ENCODE results near the gene DCAF5. TPM values are rescaled to one million over a fixed set of nuclear protein-coding genes. Genes with fewer than 3 reads are reported as not detected.
A peak's percentile ranks its signal among the peaks of the same experiment; 100 is the strongest.

The DCAF5 gene
- total RNA-seq, 3 donors from 2014 or later = 40.4 to 45.0 (median 43.3) TPM

DNA sequence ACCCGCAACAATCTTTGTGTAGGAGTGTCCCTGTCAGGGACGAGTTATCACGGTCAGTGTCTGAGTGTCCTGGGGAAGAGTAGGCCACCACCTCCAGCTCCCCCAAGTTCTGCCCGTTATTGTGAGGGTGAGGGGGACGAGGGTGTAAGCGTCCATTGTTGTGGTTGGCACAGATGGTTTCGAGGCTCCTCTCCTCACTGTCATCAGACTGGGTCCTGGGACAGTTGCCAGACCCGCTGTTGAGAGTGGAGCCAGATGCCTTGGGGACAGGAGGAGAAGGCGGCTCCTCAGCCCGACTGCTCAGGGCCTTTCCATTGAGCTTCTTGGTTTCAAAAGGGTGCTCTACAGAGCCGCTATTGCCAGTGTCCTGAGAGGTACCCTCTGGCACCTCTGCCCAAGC is 98.9 kb downstream of the DCAF5 start:
- no peaks in the 10 kb centered on the region for H3K9me3 ChIP-seq
- H3K36me3 ChIP-seq = no peaks in the 10 kb centered on the region
- intact Hi-C loops (cut with DNase I; ENCODE audit: low total_unique reads) = no loop called here
- peaks cover 10 to 13% of the 10 kb centered on the region in 2 donors for H3K4me1 ChIP-seq
- H3K27ac ChIP-seq = peak overlapping the region in 1 of 2 donors; percentile 40
- DNase-seq (ENCODE audit: low spot score in 2 of 2) = no peak
- TF ChIP-seq POLR2A (IDR thresholded peaks at IDR 0.05) (no peak), POLR2AphosphoS5 (IDR thresholded peaks at IDR 0.05) (no peak)
- TF ChIP-seq, protein P1, sequence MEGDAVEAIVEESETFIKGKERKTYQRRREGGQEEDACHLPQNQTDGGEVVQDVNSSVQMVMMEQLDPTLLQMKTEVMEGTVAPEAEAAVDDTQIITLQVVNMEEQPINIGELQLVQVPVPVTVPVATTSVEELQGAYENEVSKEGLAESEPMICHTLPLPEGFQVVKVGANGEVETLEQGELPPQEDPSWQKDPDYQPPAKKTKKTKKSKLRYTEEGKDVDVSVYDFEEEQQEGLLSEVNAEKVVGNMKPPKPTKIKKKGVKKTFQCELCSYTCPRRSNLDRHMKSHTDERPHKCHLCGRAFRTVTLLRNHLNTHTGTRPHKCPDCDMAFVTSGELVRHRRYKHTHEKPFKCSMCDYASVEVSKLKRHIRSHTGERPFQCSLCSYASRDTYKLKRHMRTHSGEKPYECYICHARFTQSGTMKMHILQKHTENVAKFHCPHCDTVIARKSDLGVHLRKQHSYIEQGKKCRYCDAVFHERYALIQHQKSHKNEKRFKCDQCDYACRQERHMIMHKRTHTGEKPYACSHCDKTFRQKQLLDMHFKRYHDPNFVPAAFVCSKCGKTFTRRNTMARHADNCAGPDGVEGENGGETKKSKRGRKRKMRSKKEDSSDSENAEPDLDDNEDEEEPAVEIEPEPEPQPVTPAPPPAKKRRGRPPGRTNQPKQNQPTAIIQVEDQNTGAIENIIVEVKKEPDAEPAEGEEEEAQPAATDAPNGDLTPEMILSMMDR (IDR thresholded peaks at IDR 0.05) = no peak
- H3K4me3 ChIP-seq = no peak overlapping the region
- H3K27me3 ChIP-seq = no peaks in the 10 kb centered on the region

DNA sequence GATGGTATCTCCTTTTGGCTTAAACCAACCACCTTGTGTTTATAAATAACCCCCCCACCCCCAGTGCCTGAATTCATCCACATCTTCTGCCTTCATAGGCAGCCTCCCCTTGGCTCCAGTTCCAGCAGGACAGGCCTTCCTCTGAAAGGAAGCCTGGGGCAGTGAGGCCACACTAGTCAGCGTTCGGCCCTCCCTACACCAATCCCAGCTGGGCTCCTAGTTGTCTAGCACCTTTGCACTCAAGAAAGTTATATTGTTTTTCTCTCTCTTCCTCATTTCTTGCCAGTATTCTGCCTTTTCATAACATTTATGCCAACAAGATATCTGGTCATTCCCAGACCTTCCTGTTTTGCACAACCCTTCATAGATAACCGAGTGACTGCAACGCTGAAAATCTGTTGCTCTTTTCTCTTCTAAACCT is 100.7 kb downstream of the DCAF5 start:
- peak overlapping the region; percentile 53 to 60 for H3K27ac ChIP-seq
- H3K4me3 ChIP-seq = no peak overlapping the region
- no peaks in the 10 kb centered on the region for H3K9me3 ChIP-seq
- H3K36me3 ChIP-seq = no peaks in the 10 kb centered on the region
- DNase-seq (ENCODE audit: low spot score in 2 of 2) = no peak
- H3K4me1 ChIP-seq = peaks cover 10 to 13% of the 10 kb centered on the region in 2 donors
- intact Hi-C loops (cut with DNase I; ENCODE audit: low total_unique reads) = no loop called here
- H3K27me3 ChIP-seq = no peaks in the 10 kb centered on the region
- TF ChIP-seq, protein P1 (IDR thresholded peaks at IDR 0.05) = no peak
- TF ChIP-seq POLR2AphosphoS5 (IDR thresholded peaks at IDR 0.05) = no peak
- no peak for TF ChIP-seq POLR2A (IDR thresholded peaks at IDR 0.05)

DNA sequence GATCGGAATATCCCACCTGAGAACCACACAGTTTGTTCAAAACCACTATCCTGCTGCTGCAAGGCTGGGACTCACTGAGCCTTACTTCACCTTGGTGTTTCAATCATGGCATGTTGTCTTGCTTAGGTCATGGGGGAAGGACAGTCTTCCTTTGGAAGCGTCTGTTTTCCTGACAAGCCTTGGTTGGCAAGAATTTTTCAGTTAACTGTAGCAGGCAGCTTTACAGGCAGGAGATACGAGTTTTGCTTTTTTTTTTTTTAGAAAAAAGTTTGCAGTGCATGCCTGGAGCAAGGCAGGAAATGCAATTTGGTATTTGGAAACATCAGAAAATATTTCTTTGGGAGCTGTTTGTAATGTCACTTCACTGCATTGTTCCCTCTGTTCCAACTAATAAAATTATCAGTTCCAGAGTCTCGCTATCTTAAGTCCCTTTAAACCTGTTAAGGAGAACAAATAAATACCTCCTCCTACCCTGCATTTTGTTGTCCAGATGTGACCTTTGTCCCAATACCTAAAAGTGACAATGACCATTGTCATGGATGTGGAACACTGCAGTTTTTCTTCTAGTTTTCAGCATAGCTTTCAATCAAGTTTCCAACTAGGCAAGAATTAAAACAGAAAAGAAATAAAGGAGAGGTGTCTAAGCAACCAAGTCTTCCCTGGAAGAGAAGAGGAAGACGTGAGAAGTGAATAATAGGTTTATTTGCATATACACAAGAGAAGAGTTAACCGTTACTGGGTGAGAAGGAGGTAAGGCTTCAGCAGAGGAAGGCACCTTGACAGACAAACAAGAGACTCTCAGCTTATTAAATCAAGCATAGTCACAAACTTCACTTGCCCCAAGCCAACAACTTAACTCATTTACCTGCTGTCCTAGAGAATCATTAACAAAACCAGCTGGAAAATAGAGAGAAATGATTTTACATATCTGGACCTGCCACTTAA is 102.4 kb downstream of the DCAF5 start:
- TF ChIP-seq POLR2A (IDR thresholded peaks at IDR 0.05) (no peak), POLR2AphosphoS5 (IDR thresholded peaks at IDR 0.05) (no peak)
- TF ChIP-seq, protein P1 (IDR thresholded peaks at IDR 0.05) = no peak
- DNase-seq (ENCODE audit: low spot score in 2 of 2) = no peak
- Histone ChIP-seq H3K27me3 (no peaks in the 10 kb centered on the region), H3K4me1 (peaks cover 18 to 23% of the 10 kb centered on the region in 2 donors), H3K9me3 (no peaks in the 10 kb centered on the region), H3K27ac (peak overlapping the region; percentile 53 to 84), H3K36me3 (no peaks in the 10 kb centered on the region), H3K4me3 (peak overlapping the region in 1 of 3 donors; percentile 17)
- intact Hi-C loops (cut with DNase I; ENCODE audit: low total_unique reads) = no loop called here

DNA sequence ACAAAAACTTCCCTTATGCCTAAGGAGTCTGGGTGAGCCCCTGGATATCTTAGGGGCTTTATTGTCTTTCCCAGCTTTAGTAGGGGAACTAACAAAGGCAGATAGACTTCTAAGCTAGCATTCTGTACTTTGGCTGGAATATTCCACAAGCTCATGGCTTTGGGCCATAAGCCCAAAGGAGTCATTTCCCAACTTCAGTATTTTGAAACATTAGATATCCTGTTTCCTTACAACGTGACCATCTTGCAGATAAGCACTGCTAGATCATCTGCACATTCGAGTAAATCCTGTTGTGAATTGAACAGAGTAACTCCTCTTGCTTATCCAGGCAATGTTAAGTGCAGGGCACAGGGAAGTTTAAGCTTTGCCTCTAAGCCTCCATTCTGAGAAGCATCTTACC is 103.2 kb downstream of the DCAF5 start:
- H3K4me3 ChIP-seq = peak overlapping the region in 1 of 3 donors; percentile 17
- H3K4me1 ChIP-seq = peaks cover 22 to 30% of the 10 kb centered on the region in 2 donors
- no peak for DNase-seq (ENCODE audit: low spot score in 2 of 2)
- H3K27ac ChIP-seq = peak overlapping the region; percentile 53 to 84
- no peaks in the 10 kb centered on the region for H3K36me3 ChIP-seq
- intact Hi-C loops (cut with DNase I; ENCODE audit: low total_unique reads) = no loop called here
- no peaks in the 10 kb centered on the region for H3K9me3 ChIP-seq
- TF ChIP-seq POLR2AphosphoS5 (IDR thresholded peaks at IDR 0.05) = peak in 2 of 3 donors; percentile 42 to 44
- TF ChIP-seq POLR2A (IDR thresholded peaks at IDR 0.05) = no peak
- H3K27me3 ChIP-seq = no peaks in the 10 kb centered on the region

DNA sequence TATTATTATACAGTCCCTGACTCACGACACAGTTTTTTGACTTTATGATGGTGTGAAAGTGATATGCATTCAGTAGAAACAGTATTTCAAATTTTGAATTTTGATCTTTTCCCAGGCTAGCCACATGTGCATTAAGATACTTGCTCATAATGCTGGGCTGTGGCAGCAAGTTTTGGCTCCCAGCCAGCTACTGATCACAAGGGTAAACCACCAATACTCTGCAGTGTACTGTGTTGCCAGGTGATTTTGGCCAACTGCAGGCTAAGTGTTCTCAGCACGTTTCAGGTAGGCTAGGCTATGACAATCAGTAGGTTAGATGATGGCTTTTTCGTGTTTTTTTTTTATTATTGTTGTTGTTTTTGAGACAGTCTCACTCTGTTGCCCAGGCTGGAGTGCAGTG is 104.5 kb downstream of the DCAF5 start:
- H3K9me3 ChIP-seq = no peaks in the 10 kb centered on the region
- peak in 1 of 2 donors; percentile 73 for DNase-seq (ENCODE audit: low spot score in 2 of 2)
- H3K27me3 ChIP-seq = no peaks in the 10 kb centered on the region
- intact Hi-C loops (cut with DNase I; ENCODE audit: low total_unique reads) = no loop called here
- H3K4me1 ChIP-seq = peaks cover 33 to 42% of the 10 kb centered on the region in 2 donors
- no peak for TF ChIP-seq POLR2A (IDR thresholded peaks at IDR 0.05)
- TF ChIP-seq POLR2AphosphoS5 (IDR thresholded peaks at IDR 0.05) = peak in 1 of 3 donors; percentile 32
- no peak overlapping the region for H3K4me3 ChIP-seq
- H3K27ac ChIP-seq = peak overlapping the region; percentile 48 to 51
- no peaks in the 10 kb centered on the region for H3K36me3 ChIP-seq

DNA sequence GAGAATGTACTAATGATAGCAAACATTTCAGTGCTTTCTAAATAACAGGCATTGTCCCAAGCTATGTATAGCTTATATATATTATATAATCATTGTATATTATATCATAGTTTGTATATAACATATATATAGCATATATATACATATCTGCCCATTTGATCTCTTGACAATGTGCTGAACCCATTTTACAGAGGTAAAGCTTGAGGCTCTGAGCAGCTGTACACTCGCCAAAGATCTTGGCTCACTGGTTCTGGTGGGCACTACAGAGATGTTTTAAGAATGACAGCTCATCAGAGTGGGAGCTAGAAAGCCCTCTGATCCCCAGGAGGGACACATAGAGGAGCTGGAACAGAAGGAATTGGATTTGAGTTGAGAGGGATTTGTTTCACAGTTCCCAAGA is 105.7 kb downstream of the DCAF5 start:
- Histone ChIP-seq H3K27me3 (no peaks in the 10 kb centered on the region), H3K27ac (peak overlapping the region; percentile 83 to 94), H3K4me1 (peaks cover 33 to 49% of the 10 kb centered on the region in 2 donors), H3K36me3 (no peaks in the 10 kb centered on the region), H3K4me3 (no peak overlapping the region), H3K9me3 (no peaks in the 10 kb centered on the region)
- intact Hi-C loops (cut with DNase I; ENCODE audit: low total_unique reads) = no loop called here
- no peak for DNase-seq (ENCODE audit: low spot score in 2 of 2)
- TF ChIP-seq POLR2A (IDR thresholded peaks at IDR 0.05) (no peak), POLR2AphosphoS5 (IDR thresholded peaks at IDR 0.05) (no peak)
- TF ChIP-seq, protein P1 (IDR thresholded peaks at IDR 0.05) = no peak
